Measurements from ENCODE around the gene TNFRSF12A.
A peak's percentile ranks its signal among the peaks of the same experiment; 100 is the strongest.

TNFRSF12A gene

DNA sequence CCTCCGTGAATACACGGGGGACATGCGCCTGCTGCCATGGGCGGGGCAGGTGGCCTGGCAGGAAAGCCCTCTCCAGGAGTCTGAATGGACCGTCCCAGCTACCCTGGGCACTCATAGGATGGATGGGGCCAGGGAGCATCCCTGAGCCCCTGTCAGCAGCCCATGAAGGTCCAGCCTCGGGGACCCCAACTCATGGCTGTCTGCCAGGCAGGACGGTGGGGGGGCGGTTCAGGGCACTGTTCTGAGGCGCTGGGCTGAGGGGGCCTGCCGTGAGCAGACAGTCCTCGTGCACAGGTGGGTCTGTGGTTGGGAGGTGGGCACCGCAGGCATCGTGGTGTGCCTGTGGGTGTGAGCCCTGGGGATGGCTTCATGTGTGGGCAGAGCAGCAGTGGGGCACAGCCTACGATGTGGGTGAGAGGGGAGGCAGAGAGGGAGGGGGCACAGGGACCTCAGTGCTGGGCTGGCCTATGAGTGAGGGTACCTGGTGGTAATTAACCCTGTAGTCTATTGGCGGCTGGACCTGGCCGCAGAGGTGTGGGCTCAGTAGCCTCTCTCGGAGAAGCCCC, 33.5 kb upstream of the TNFRSF12A start:
- DNase-seq: no peak

DNA sequence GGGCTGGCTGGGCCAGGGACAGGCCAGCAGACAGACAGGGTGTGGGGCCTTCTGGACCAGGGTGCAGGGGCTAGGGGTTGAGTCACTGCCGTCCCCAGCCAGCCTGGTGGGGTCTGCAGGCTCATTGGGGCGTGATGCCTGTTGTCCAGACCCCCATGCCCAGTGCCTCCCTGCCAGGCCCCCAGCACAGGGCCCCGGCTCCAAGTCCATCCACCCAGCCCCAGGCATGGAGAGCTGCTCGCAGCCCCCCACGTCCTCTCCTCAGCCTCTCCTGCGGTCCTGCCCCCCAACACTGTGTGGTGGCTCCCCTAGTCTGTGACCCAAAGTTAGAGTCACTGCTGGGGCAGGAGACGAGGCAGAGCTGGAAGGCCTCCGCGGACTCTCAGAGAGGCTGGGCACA, 32.9 kb upstream of the TNFRSF12A start:
- DNase-seq: no peak

DNA sequence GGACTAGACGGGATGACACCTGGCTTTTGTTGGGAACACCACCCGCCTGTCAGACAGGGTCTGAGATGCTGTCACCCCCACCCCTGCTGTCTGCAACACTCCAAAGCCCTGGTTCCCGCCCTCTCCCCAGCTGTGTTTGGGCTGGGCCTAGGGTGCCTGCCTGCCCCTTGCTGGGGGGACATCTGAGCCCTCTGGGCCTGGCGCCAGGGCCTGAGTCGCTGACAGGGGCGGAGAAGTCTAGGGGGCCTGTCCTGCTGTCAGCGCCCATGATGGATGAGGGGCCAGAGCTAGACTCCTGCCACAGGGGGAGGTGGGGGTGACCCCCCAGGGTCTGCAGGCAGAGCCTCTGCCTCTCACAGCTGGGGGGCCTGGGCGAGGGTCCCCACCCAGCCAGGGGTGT, 32.3 kb upstream of the TNFRSF12A start:
- DNase-seq: no peak

DNA sequence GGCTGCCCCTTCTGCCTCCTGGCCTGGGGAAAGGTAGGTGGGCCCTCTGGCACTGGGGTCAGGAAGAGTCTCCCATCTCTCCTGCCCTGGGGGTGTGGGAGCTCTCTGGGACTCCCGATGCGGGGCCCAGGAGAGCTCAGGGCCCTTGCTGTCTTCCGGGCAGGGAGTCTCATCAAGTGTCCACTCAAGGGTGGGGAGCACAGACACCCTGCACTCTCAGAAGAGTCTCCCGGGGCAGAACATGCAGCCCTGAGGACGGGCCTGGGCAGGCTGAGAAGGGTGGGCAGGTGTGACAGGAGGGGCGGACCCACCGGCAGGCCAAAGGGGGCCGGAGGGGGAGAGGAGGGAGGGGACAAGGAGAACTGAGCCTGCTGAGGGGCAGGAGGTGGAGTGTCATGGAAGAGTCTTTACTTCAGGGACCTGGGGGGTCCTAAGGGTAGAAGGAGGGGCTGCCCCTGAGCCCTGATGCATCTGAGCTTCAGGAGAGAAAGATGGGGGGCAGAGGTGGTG, 31.5 kb upstream of the TNFRSF12A start:
- DNase-seq: no peak

DNA sequence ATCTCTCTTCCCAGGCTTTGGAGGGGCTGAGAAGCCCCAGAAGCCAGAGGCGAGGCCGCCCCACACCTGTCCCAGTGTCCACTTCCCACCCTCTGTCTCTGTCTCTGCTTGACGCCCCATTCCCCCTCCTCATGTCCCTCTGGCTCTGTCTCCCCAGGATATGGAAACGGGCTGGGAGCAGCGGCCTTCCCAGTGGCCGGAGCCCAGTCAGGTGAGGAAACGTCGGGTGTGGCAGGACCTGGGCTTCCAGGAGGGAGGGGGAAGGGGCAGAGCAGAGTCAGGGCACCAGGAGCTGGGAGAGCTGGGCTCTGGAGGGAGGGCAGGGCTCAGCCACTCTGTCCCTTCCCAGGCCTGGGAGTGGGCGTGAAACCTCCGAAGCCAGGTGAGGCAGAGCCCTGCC, 29.3 kb upstream of the TNFRSF12A start:
- no peak for DNase-seq

DNA sequence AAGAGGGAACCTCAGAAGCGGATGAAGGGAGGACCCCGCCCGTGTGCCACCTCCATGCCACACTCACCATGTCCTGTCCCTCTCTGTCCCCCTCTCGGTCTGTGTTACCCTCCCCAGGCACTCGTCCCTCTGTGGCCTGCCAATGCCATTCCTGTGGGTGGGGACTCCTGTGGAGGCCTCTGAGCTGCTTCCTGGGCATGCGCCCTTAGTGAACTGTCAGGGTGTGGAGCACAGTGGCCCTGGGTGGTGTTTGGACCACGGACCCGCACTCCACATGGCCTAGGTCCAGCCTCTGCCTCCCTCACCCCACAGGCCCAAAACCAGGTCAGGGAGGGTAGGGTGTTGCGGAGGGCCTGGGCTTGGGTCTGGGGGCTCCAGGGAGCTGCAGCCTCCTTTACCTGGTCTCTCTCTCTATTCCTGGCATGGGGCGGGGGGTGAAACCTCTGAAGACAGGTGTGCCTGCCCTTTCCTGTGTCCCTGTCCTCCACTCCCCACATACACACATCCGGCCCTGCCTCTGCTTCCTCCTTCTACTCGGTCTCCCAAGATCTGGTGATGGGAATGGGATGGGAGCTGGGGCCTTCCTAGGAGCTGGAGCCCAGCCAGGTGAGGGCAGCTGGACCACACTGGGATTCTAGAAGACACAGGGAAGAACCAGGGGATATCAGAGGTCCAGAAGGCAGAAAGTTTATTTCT, 28.5 kb upstream of the TNFRSF12A start:
- no peak for DNase-seq

DNA sequence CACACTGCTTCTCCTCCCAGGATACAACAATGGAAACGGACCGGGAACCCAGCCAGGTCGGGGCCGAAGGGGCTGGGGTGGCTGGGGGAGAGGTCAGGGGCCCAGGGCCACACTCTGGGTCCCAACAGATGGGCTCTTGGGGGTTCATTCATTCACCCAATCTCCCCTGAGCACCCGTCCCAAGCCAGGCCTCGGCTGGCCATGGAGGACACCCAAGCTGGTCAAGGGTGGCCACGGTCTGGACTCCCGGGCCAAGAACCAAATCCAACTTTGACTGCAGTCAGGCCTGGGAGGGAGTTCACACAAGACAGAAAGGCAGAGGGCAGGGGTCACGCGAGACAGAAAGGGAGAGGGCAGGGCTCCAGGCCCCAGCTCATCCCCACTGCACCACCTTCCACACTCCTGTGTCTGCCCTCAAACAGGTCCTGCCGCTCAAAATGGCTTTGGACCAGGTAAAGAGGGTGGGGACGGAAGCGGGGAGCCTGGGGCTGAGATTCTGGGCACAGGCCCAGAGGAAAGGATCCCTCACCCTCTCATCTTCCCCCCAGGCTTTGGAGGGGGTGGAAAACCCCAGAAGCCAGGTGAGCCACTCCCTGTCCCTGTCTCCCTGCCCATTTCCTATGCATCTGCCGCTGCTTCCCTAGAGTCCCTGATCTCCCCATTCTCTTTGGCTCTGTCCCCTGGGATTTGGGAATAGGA, 27.6 kb upstream of the TNFRSF12A start:
- no peak for DNase-seq

DNA sequence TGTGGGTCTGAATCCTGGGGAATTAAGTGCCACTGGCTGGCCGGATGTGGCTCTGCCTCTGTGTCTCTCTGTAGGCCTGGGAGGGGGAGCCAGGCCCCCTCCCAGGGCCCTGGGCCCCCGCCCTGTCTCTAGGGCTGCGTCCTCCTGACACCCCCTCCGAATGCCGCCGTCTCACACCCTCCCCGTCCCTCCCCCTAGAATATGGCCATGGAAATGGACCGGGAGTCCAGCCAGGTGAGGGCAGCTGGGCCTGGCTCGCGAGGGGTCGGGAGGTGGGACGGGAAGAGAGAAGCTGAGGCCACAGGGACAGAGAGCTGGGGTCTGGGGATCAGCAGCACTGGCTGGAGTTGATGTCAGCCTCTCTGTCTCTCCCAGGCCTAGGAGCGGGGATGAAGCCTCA, 23.9 kb upstream of the TNFRSF12A start:
- DNase-seq: no peak

DNA sequence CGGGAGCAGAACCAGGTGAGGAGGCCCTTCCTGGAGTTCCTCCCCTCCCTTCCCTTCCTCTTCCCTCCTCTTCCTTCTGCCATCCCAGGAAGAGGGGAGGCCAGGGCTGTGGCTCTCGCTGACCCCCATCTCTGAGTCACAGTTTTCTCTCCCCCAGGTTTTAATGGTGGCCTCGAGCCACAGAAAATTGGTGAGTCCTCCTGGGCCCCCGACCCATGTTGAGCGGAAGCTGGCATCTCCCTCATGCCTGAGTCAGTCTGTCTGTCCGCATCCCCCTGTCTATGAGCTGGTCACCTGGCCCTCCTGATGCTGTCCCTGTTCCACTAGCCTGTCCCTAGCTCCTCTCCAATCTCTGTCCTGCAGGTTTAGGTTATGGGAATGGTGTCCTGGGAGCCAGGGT, 20.2 kb upstream of the TNFRSF12A start:
- no peak for DNase-seq

DNA sequence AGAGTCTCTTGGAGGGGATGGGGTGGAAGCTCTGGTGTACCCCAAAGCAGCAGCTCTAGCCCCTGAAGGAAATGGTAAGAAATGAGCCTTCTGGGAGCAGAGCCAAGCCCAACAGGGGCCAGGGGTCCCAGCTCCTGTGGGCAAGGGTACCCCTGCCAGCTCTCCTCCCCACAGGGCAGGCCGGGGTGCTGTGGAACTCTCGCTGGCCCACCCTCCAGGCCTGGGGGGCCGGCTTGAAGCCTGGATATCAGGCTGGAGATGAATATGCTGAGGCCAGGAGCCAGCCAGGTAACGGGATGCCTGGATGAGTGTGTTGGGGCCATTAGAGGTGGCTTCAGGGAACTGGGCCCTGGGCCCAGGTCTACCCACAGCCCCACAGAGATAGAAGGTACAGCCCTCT, 19.6 kb upstream of the TNFRSF12A start:
- DNase-seq: no peak

DNA sequence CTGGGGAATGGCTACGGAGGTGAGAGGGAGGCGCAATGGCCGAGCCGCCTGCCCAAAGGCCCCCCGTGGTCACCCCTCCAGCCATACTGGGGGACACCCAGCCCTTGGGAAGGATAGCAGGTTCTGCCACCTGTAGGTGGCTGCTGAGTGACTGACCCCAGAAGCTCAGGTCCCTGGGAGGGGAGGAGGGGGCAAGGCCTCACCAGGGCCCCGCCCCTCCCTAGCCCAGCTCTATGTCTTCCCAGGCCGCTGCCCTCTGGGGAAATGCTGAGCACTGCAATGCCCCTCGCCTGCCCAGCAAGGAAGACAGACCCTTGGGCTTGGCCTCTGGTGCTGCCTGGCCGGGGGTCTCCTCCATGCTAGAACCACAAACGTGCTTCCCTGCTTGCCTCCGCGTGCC, 18.9 kb upstream of the TNFRSF12A start:
- no peak for DNase-seq

DNA sequence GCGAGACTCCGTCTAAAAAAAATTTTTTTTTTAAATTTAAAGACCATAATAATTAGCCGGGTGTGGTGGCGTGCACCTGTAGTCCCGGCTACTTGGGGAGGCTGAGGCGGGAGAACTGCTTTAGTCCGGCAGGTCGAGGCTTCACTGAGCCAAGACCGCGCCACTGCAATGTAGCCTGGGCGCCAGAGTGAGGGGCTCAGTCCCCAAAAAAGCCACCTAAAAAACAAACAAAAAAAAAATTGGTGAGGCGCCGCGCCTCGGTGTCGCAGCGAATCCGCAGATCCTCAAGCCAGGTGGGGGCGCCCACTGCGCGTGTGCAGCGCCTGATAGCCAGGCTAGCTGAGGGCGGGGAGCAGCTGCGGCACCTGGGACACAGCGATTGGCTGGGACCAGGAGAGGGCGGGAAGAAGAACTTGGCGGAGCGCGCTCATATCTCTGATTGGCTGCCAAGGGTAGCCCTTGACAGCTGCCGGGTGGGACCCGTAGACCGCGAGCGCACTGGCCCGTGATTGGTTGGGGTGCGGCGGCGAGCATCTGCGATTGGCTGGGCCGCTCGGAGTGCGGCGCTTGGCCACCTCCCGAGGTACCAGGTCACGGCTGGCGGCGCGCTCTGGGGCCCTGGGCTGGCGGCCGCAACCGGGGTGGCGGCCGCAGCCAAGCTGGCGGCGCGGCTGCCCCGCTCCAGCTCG, 16.4 kb upstream of the TNFRSF12A start:
- DNase-seq: peak; percentile 92

DNA sequence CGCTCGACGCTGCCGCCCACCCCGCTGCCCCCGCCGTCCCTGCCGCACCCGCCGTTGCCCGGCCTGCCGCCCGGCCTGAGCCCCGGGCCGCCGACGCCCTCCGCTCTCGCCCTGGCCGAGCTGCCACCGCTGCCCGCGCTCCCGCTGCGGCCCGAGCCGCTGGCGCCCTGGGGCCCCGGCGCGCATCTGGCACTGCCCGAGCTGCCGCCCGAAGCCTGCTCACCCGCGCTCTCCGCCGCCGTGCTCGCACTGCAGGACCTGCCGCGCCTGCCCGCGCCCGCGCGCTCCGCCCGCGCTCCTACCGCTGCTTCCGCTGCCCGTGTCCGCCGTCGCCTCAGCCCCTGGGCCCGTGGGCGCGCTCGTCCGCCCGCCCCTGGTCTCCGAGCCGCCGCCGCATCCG, 15.8 kb upstream of the TNFRSF12A start:
- no peak for DNase-seq

DNA sequence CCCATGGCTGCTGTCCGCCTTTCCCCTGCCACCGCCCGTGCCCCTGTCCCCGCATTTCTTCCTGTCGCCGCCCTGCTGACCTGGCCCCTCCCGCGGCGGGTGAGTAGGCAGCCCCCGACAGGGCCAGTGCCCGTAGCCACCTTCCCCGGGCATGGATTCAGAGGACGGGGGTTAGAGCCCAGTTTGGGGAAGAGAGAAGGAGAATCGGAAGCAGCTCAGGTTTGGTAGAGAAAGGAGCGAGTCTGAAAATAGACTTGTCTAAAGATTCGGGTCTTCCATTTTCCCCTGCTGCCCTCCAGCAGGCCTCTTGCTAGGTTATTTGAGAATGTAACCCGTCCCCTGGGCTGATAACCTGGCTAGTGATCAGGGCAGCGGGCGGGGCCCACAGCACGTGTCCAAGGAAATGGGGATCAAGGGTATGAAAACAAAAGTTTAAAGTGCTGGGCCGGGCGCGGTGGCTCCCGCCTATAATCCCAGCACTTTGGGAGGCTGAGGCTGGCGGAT, 15.3 kb upstream of the TNFRSF12A start:
- no peak for DNase-seq

DNA sequence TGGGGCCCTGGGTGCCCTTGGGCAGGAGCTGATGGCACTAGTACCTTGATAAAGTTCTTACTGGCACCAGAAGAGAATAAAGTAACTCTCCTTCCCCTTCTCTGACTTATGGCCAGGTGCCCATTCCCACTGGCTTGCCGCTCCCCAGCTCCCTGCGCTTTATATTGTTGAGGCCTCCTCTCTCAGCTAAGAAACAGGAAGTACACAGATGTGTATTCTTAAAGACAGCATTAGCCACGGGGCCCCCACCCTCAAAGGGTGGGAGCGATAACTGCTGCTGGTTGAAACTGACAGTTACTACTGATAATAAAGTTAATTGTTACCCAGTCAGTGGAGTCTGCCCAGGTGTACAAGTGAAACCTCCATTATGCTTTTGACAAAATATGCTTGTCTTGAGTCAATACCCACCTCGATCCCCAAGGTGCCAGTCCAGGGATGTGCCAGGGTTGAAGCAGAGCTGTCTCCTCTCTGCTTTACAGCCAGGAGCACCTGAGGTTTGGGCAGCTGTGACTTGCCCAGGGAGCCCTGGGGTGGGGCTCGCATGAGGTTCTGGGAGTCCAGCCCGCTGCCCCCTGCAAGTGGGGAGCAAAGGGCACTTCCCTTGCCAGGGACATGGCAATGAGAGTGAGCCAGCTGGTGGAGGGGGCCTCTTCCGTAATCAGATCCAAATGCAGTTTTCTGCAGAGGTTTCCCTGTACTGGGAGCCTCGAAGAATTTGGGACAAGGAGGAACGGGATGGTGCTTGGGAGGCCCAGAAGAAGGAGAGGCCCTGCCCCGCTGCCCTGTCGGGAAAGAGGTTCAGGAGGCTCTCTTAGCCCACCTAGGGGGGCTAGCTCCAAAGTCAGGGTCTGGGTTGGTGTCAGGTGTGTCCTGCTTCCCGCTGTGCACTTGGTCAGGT, 12.9 kb upstream of the TNFRSF12A start:
- DNase-seq: no peak

DNA sequence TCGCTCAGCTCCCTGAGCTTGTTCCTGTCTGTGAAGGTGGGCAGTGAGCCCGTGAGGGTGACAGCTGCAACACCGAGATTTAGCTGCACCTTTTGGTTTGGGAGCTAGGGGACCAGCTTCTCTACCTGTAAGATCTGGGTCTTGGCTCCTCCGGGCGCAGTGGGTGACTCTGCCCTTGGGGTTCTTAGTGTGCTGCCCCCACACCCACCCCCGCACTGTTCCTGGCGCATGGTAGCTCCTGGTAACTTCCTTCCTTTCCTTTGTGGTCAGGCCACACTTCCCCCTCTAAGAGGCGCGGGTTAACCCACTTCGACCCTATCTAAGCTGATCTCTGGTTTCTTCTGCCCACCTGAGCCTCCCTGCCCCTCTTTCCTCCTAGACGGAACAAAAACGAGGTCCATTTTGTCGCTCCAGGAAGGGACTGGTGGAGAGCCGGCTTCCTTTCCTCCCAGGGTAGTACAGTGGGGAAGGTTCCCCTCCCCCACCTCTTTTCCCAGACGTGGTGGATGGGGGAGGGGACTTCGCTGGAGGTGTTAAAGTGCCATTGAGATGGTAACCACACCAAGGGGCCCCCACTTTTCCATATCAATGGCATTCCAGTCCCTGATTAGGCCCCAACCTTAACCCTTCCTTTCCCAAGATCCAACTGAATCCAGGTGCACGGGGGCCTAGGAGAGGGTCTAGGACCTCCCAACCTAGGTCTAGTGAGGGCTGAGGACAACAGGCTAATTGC, 12.0 kb upstream of the TNFRSF12A start:
- DNase-seq: no peak

DNA sequence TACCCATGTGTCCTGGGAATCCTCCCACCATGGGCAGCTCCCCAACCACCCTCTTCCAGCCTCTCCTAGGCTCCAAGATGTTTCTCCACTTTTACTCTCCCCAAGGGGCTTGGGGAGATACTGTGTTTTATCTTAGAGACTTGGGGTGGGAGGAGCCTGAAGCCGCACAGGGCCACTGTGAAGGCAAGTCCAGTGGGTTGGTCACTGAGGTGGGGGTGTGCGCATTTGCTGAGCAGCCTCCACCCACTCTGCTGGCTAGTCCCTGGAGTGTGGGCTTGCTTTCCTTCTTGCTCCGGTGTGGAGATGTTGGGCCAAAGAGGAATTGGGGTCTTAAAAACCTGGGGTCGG, 11.5 kb upstream of the TNFRSF12A start:
- DNase-seq: no peak

DNA sequence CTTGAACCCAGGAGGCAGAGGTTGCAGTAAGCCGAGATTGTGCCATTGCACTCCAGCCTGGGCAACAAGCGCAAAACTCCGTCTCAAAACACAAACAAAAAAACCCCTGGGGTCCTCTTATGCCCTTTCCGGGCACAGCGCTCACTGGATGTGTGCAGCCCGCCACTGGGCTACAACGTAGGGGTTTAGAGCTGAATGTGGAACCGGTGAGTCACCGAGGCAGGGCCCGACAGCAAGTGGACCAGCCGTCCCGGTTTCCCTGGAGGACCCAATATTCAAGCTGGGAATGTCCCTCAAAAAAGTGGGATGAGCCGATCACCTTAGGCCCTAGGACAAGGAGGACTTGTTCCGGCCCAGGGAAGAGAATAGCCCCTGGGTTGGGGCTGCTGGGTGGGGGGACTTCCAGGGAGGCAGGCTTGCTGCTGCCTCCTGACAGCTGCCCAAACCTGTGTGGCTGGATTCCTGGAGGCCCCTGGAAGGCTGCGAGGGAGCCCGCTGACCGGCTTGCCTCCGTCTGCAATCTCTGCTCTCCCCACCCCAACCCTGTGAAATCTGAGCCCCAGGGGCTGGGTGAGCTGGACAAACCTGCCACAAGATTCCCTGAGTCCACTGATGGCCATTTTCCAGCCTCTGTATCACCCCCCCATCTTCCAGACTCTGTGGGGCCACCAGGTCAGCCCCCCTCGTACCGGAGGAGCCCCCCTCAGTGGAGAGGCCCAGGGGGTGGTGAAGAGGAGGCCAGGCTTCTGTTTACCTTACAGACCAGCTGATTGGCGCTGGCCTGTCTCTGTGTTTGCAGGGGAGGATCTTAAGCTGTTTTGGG, 10.4 kb upstream of the TNFRSF12A start:
- no peak for DNase-seq

DNA sequence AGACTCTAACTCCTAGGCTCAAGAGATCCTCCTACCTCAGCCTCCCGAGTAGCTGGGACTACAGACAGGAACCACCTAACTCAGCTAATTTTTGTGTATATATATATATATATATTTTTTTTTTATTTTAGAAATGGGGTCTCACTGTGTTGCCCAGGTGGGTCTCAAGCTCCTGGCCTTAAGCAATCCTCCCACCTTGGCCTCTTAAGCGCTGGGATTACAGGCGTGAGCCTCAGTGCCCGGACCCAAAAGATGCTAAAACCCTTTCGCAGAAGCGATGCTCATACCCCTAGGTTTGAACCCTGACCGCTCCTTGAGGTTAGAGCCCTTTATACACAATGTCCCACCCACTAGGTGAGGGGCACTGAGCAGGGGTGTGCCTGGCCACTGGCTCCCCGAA, 9.7 kb upstream of the TNFRSF12A start:
- no peak for DNase-seq

DNA sequence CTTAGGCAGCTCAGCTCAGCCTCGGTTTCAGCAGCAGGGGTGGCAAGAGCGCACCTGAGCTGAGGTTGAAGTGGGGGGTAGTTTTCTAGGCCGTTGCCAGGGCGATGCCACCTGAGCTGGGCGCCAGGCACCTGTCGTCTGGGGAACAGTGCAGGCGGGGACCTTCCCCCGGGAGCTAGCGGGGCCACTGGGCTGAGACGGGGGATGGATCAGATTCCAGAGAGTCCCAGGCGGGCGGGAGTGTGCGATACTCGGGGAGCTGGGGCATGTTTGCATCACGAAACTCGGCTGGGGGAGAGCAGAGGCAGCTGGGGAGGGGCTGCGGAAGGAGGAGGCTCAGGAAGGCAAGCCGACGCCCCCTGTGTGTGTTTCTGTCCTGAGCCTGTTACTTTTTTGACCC, 7.9 kb upstream of the TNFRSF12A start:
- no peak for DNase-seq
